ENCODE data around the gene GPR87.

- TF ChIP-seq FOXM1 (IDR thresholded peaks at IDR 0.05; ENCODE audit: borderline replicate concordance) (no peak), BHLHE40 (IDR thresholded peaks at IDR 0.05; ENCODE audit: borderline replicate concordance) (no peak), SUZ12 (IDR thresholded peaks at IDR 0.05) (no peak), TARDBP (IDR thresholded peaks at IDR 0.05) (no peak), CTBP1 (IDR thresholded peaks at IDR 0.05; ENCODE audit: borderline replicate concordance) (no peak), PKNOX1 (IDR thresholded peaks at IDR 0.05) (no peak), SP1 (IDR thresholded peaks at IDR 0.05) (no peak), ZNF384 (IDR thresholded peaks at IDR 0.05) (no peak), FOXA1 (IDR thresholded peaks at IDR 0.05) (no peak), FOXK2 (IDR thresholded peaks at IDR 0.05) (no peak), NFRKB (IDR thresholded peaks at IDR 0.05) (no peak), HDGF (IDR thresholded peaks at IDR 0.05; ENCODE audit: borderline replicate concordance) (no peak), ELF4 (IDR thresholded peaks at IDR 0.05) (no peak)
Measured at GRCh38 chr3:151289445-151289844, 27.2 kb downstream of the GPR87 start.
